HG02798 (cell line): ENCODE data around the gene SLC35B2.

ENCODE experiments used
- ATAC-seq: cut with Tn5 transposase; IDR thresholded peaks from one replicate; pipeline ENCODE4 v1.9.1; 2021; ENCODE audit warnings: mild to moderate bottlenecking; ENCODE audit not compliant: unreplicated experiment, poor library complexity

SLC35B2 gene

DNA sequence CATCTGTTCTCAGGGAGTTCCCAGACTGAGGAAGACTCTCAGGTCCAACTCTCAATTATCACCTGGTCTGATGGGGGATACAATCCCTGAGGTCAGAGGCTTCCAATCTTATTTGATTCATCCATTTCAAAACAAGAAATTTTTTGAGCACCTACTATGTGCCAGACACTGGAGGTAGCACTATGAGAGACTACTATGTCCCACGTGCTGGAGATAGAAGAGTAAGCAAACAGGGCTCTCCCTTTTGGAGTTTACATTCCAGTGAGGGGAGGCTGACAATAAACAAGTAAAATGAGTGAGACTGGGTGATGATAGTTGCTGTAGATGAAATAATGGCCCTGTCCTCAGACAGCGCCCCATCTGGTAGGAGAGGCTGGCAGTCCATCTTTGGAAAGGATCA lies 29.4 kb upstream of the SLC35B2 start:
- no peak for ATAC-seq

DNA sequence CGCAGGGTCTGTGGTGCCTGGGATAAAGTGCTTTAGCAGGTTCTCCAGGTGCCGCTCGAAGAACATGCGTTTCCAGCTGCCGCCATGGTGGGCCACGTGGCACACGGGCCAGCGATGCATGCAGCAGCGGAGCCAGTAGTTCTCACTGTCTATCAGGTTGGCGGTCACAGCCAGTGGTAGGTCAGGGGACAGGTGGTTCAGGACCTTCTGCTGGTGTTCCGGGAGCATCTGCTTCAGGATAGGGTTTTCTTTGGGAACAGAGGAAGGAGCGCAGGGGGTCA lies 28.9 kb upstream of the SLC35B2 start:
- no peak for ATAC-seq

DNA sequence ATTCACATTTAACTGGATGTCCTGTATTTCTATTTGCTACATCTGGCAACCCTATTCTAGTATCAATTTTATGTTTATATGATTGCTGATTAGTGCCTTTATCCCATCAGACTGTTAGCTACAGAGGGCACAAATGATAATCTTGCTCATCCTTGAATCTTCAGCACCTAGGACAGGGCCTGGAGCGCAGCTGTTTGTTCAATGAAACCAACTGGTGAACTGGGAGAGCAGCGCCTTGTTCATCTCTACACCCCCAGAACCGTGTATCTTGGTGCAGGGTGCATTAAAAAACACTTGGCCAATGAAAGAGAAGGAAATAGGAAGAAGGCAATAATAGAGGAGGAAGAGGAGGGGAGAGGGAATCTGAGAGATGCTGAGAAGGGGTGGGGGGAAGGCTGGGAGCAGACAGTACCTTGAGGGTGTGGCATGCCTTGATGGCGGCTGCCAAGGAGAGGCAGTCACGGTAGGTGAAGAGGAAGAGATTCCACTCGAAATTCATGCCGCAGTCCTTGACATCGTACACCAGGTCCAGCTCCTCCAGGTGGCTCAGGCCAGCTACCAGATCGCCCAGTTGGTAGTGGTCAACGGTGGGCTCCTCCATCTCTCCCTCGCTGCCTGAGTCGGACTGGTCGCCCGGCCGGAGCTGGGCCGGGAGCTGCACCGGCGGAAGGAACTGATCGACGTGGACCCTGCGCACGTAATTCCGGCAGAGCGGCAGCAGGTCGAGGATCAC lies 28.4 kb upstream of the SLC35B2 start:
- no peak for ATAC-seq

DNA sequence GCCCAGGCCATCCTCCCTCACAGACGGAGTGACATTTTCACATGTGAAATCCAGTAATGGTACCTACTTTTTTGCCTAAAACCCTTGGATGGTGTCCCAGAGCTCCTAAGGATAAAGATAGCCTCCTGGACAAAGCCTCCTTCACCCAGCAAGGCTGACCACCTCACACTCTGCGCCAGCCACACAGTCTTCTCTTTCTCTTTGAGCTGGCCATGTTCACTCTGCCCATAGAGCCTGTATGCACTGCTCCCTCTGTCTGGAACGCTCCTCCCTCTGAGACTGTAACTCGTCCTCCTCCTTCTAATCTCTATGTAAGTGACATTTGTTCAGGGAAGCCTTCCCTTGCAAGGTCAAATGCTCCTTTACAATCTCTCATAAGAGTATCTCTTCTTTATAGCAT lies 27.5 kb upstream of the SLC35B2 start:
- no peak for ATAC-seq

DNA sequence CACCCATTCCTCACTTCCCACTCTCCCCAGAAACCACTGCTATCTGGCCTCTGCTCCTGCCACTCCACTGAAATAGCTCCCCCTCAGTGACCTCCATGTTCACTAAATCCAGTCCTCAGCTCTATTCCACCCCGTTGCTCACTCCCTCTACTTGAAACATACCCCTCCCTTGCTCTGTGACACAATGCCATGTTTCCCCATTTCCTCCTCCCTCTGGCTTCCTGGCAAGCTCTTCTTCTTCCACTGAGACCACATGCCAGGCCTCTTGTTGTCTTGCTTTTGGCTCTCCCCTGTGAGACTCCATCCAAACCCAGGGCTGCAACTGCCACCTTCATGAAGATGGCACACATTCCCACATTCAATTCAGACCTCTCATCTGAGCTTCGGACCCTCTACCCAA lies 26.8 kb upstream of the SLC35B2 start:
- ATAC-seq = no peak

DNA sequence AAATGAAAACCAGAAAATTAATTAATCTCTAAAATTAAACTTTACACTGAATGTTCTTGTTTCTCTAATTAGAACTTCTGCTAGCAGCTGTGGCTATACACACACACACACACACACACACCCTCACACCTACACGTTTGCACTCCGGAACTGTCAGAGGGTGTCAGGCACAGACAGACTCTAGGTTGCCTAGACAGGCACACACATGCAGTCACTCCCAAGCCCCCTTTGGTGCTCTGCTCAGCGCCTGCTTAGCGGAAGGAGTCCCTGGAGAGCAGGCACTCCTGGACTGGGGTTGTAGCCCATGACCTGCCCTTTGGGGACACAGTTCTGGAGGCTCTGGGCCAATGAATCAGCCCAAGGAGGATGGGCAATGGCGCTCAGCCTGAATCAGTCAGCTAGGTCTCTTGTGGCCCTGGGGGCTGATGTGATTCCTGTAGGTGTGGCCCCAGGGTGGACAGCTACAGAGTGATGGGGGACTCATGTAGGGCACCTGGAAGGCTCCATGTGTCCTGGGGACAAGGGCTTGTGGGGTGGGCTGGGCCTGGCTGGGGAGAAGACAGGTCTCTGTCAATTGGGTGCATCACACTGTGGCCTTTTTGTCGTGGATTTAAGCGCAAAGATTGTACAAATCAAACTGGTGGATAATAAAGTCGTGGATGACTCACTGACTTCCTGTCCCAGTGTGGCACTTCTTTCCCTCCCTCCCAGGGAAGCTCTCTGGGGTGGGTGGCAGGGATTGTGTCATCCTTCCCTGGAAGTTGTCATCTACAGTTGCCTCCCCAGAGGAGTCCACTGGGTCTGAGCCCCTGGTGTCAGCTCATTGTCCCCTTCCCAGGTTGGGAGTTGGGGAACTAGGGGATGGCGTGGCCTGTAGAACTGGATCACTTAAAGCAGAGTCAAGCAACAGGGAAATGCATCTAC lies 21.7 kb upstream of the SLC35B2 start:
- no peak for ATAC-seq

DNA sequence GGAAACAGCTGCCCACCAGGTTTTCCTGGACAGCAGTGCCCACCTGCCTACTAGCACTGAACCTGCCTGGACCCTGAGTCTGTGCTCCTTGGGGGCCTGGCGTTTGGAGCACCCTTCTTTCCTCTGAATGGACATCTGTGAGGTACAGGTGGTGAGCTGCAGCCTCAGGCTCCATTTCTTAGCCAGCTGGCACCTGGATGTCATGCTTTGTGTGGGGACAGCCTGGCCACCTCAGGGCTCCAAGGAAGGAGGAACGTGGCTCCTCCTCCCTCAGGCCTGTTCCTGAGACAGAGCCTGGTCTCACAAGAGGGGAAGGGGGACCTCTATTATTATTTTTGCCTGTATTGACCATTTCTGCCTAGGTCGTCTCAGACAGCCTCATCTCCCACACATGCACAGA lies 21.0 kb upstream of the SLC35B2 start:
- no peak for ATAC-seq

DNA sequence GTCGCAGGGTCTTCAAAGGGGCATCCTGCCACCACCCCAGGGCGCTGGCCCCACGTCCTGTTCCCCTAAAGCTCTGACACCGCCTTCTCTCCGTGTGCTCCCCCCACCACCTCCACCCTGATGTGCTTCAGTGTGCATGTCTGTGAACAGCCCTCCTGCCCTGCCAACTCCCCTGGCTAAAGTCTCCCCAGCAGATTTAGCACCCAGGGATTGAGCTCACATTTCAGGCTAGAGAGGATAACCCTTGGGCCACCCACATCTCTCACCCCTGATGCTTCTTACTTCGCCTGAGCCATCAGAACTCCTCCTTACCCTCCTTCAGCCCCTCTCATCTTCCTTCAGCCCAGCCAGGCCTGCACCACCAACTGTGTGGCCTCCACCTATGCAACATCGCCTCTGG lies 20.4 kb upstream of the SLC35B2 start:
- ATAC-seq = no peak

DNA sequence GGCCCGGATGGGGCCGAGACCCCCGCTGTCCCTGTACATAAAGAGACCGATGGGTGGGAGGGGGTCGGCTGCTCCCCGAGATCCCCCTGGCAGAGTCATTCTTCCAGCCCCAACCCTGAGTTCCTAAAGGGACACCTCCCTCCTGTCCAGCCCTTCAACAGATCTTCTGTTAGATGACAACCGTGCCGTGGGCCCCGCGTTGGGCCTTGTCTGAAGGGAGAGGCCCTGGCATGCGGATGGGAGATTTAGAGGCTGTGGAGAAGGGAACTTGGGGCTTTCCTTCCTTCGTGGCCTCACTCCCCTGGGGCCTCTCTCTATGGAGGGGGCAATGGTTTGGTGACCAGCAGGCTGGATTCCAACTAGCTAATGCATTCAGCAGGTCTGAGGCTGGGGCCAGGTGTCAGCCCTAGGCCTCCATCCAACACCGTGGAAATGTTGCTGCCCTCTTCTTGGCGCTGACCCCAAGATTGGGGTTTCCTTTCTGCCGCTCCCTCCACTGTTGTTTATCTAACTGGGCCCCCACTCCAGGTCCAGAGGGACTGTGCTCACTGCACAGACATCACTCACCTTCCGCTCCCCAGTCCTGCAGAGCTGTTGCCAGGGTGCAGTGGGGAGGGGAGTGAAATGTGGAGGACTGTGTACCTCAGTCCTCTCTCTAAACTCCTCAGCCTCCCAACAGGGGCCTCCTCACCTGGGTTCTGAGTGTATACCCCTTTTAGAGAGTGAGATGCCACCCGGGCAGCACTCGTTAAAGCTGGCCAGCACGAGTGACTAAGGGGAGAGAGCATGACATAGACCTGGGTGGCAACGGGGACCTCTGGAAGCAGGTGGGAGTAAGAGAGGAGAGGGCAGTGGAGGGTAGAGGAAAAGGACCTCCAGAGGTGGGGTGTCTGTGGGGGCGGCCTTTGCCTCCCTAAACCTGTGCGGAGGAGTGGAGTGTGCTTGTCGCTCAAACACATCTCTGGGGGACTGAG lies 19.6 kb upstream of the SLC35B2 start:
- ATAC-seq = no peak

DNA sequence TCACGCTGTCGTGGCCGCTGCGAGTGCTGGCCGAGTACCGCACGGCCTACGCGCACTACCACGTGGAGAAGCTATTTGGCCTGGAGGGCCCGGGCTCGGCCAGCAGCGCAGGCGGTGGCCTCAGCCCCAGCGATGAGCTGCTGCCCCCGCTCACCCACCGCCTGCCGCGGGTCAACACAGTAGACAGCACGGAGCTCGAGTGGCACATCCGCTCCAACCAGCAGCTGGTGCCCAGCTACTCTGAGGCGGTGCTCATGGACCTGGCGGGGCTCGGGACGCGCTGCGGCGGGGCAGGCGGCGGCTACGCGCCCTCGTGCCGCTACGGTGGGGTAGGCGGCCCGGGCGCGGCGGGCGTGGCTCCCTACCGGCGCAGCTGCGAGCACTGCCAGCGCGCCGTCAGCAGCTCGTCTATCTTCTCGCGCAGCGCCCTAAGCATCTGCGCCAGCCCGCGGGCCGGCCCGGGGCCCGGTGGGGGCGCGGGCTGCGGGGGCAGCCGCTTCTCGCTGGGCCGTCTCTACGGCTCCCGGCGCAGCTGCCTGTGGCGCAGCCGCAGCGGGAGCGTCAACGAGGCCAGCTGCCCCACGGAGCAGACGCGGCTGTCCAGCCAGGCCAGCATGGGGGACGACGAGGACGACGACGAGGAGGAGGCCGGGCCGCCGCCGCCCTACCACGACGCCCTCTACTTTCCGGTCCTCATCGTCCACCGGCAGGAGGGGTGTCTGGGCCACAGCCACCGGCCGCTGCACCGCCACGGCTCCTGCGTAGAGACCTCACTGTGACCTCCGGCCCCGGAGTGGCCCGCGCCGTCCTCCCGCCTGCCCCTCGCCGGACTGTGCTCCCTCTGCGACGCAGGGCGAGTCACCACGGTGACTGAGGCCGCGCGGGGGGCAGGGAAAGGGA lies 18.7 kb upstream of the SLC35B2 start:
- ATAC-seq = no peak

DNA sequence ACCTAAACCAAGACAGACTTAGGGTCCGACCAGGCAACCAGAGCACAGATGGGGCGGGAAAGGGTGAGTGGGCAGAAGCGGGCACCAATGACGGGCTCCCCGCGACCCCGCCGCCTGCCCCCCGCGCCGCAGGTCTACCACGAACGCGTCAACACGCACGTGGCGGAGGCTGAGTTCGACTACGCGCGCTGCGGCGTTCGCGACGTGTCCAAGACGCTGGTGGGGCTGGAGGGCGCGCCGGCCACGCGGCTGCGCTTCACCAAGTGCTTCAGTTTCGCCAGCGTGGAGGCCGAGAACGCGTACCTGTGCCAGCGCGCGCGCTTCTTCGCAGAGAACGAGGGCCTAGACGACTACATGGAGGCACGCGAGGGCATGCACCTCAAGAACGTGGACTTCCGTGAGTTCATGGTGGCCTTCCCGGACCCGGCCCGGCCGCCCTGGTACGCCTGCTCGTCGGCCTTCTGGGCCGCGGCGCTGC lies 18.0 kb upstream of the SLC35B2 start:
- no peak for ATAC-seq

DNA sequence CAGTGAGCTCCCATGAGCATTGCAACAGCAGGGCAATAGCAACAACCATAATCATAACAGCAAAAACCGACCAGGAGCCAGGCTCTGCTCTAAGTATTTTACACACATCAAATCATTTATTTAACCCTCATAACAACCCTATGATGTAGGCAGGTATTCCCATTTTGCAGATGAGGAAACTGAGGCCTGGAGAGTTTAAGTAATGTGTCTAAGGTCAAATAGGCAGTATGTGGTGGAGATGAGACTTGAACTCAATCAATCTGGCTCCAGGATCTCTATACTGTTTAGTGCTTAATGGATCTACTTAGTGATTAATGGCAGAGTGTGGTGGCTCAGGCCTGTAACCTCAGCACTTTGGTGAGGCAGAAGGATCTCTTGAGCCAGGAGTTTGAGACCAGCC lies 16.3 kb upstream of the SLC35B2 start:
- no peak for ATAC-seq

DNA sequence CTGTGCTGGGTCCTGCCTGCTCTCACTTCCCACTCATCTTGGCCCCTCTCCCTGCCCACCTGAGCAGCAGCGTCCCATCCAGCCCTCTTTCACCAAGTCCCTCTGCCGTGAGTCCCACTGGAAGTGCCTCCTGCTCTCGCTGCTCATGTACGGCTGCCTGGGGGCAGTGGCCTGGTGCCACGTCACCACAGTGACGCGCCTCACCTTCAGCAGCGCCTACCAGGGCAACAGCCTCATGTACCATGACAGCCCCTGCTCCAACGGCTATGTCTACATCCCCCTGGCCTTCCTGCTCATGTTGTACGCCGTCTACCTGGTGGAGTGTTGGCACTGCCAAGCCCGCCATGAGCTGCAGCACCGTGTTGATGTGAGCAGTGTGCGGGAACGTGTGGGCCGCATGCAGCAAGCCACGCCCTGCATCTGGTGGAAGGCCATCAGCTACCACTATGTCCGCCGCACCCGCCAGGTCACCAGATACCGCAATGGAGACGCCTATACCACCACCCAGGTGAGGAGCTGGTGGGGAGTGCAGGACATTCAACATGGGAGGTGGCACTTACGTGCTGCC lies 15.8 kb upstream of the SLC35B2 start:
- no peak for ATAC-seq

DNA sequence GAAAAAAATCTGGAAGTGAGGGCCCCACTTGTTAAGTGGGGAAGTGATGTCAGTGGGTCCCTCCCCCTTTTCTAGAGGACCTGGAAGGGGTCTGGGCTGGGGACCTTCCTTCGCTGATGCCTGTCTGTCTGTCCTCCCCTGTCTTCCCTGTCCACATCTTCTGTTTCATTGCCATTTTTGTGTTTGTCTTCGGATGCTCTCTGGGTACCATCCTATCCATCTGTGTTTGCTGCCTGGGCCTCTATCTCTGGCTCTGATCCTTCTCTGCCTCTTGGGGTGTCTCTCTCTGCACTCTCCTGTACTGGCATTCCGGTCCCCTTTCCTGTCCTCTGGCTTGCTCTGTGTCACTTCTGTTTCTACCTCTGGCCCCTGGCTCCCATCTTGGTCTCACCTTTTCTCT lies 15.2 kb upstream of the SLC35B2 start:
- ATAC-seq = no peak

DNA sequence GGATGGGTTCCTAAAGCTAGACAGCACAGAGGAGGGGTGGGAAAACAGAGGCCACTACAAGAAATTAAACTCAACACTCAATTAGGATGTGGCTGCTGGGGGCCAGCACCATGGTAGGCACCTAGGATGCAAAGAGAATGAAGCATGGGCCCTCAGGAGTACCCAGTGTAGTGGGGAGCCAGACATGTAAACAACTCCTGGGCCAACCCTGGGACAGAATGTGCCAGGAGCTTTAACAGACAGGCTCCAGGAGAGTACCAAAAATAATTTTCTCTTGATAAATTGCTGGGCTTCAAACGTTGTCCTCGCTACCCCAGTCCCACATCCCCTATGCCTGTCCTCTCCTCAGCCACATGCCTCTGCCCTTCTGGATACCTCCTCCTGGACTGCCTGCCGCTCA lies 14.6 kb upstream of the SLC35B2 start:
- ATAC-seq = no peak

DNA sequence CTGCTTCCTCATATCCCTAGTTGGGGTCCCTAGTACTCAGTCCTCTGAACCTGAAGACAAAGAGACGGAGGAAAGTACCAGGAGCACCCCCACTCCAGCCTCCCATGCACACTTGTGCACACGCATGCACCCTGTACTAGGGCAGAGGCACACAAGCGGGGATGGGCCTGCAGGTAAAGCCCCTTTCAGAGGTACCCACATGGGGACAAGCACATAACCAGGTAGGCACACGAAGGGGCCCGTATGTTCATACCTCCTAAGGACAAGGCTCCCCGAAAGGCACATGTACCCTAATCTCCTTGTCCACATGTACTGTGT lies 14.0 kb upstream of the SLC35B2 start:
- no peak for ATAC-seq

DNA sequence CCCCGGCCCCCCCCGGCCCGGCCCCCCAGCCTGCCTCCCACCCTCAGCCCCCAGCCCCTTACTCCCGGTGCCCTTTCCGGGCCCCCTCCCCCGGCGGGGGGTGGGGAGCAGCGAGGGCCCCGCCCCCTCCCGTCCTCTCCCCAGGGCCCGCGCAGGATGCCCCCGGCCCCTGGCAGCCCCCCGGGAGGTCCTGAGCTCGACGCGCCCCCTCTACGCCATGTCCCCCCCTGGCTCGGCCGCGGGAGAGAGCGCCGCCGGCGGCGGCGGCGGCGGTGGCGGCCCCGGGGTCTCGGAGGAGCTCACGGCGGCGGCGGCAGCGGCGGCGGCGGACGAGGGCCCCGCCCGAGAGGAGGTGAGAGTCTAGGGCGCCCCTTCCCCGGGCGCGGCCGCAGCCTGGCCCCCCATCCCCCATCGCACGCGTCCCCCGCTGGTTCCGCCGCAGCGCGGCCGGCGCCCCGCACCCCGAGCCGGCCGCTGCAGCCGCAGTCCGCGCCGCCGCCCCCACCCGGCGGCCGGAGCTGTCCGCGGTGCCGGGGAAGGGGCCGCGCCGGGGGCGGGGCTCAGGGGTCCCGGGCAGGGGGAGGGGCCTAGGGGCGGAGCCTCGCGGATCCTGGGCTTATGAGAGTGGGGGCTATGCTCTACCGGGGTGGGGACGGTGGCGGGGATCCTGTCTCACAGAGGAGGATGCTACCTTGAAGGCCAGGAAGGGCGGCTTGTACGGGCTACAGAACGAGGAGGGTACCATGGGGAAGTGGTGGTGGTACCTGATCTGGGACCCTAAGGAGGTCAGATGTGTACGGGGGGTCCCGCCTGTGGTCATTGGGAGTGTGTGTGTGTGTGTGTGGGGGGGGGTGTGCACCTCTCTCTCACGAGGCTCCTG lies 13.4 kb upstream of the SLC35B2 start:
- ATAC-seq = no peak

DNA sequence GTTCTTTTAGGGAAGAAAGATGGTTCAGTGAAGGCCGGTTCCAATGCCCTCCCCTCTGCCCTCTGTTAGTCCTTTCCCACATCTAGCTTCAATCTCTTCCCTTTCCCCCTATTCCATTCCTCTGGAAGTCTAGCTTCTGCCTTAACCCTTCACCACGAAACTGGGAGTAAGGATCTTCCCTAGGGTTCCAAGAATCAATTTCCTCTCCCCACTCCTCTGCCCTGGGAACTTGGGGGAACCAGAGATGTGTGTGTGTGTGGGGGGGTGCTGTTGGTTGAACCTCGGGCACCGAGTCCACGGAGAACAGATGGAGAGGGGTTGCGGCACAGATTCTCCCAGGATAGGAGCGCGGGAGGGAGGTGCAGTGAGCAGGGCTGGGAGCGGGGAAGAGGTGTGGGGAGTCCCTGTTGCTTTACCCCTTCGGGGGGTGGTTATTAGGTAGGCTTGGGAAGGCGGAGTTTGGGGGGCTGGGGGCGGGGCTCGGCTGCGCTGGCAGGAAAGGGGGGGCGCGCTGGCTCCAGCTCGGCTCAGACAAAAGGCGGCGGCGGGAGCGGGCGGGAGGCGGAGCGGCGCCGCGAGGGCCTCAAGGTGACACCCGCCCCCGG lies 12.7 kb upstream of the SLC35B2 start, which contains the start of gene TMEM151B:
Gene TMEM151B, plus strand, starts transcription at position 530 of the 605 bp plus-strand sequence. CDS start 293 bp downstream, outside the sequence.
- ATAC-seq = no peak
